Measurements from ENCODE around the gene SUSD5. TPM values are rescaled to one million over a fixed set of nuclear protein-coding genes. Genes with fewer than 3 reads are reported as not detected.
A peak's percentile ranks its signal among the peaks of the same experiment; 100 is the strongest.
"Not testable (repeated sequence)": the region's sequence is repeated elsewhere in the genome, so short reads cannot be mapped to it uniquely, and the experiment has no call there.

Gene SUSD5
- total RNA-seq, 1 donor from 2014 or later = 1.9 TPM

DNA sequence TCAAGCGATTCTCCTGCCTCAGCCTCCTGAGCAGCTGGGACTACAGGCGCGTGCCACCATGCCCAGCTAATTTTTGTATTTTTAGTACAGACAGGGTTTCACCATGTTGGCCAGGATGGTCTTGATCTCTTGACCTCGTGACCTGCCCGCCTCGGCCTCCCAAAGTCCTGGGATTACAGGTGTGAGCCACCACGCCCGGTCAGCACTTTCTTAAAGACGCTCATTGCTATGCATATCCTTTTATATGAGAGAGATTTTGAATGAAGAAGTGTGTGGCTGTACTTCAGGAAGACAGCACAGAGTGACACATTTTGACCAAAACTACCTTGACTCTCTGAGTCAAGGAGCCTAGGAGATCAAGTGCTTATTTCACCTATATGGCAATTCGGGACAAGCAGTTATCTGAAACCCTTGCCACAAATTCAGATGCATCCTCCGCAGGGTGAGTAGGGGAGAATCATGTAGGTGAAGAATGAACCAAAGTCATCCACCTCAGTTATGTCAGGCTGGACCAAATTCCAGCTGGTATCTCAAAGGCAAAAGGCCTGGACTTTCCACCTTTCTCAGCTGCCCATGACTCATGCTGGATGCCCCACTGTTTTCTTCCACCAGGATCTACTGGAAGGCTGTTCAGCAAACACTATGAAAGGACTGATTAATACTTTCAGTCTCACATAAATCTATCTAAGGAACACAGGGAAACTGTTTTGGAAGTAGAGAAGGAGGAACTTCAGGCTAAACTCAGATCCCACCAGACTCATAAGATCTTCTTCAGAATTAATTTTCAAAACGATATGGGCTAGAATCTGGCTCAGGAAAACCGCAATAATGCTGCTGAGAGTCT, 31.9 kb downstream of the SUSD5 start:
- no peak for ATAC-seq

DNA sequence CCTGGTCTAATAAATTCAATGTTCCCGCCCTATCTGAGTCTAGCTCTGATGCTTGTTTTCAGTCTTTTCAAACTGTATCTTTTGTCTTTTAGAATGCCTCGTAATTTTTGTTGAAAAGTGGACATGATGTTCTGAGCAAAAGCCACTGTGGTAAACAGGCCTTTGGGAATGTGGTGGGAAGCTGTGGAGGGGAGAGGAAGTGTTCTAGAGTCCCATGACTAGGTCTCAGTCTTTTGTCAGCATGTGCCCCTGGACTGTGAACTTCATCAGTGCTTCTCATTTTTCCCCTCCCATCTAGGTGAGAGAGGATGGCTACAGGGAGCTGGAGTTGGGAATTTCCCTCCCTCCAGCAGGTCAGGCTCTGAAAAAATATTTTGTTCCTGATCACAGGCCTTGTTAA, 33.7 kb downstream of the SUSD5 start:
- no peak for ATAC-seq
- H3K4me3 ChIP-seq = no peak overlapping the region
- TF ChIP-seq, protein P1, sequence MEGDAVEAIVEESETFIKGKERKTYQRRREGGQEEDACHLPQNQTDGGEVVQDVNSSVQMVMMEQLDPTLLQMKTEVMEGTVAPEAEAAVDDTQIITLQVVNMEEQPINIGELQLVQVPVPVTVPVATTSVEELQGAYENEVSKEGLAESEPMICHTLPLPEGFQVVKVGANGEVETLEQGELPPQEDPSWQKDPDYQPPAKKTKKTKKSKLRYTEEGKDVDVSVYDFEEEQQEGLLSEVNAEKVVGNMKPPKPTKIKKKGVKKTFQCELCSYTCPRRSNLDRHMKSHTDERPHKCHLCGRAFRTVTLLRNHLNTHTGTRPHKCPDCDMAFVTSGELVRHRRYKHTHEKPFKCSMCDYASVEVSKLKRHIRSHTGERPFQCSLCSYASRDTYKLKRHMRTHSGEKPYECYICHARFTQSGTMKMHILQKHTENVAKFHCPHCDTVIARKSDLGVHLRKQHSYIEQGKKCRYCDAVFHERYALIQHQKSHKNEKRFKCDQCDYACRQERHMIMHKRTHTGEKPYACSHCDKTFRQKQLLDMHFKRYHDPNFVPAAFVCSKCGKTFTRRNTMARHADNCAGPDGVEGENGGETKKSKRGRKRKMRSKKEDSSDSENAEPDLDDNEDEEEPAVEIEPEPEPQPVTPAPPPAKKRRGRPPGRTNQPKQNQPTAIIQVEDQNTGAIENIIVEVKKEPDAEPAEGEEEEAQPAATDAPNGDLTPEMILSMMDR (IDR thresholded peaks at IDR 0.05) = no peak

More for the DNA sequence above, 31.9 kb downstream of the SUSD5 start:
- intact Hi-C loops (cut with DNase I) = no loop called here
- Histone ChIP-seq H3K27ac (no peak overlapping the region), H3K27me3 (ENCODE audit: low read depth) (no peaks in the 10 kb centered on the region), H3K4me1 (no peaks in the 10 kb centered on the region), H3K4me3 (no peak overlapping the region), H3K36me3 (no peaks in the 10 kb centered on the region), H3K9me3 (no peaks in the 10 kb centered on the region)
- DNase-seq = no peak
- TF ChIP-seq, protein P1 (IDR thresholded peaks at IDR 0.05) = no peak

DNA sequence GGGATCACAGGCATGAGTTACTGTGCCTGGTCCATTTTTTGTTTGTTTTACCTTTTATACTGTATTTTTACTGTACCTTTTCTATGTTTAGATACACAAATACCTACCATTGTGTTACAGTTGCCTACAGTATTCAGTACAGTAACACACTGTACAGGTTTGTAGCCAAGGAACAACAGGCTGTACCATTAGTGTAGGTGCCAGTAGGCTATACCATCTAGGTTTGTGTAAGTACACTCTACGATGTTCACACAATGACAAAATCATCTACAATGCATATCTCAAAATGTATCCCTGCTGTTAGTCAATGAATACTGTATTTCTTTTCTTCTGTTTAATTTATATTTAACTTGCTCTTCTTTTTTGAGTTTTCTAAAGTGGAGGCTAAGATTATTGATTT, 37.0 kb downstream of the SUSD5 start:
- H3K4me3 ChIP-seq; H3K4me1 ChIP-seq; ATAC-seq; H3K9me3 ChIP-seq; intact Hi-C loops (cut with DNase I); H3K27me3 ChIP-seq (ENCODE audit: low read depth); H3K27ac ChIP-seq; H3K36me3 ChIP-seq; DNase-seq: not testable (repeated sequence)

More for the DNA sequence above, 33.7 kb downstream of the SUSD5 start:
- no peaks in the 10 kb centered on the region for H3K4me1 ChIP-seq
- H3K27ac ChIP-seq = no peak overlapping the region
- intact Hi-C loops (cut with DNase I) = no loop called here
- no peaks in the 10 kb centered on the region for H3K36me3 ChIP-seq
- DNase-seq = no peak
- H3K9me3 ChIP-seq = no peaks in the 10 kb centered on the region
- no peaks in the 10 kb centered on the region for H3K27me3 ChIP-seq (ENCODE audit: low read depth)

DNA sequence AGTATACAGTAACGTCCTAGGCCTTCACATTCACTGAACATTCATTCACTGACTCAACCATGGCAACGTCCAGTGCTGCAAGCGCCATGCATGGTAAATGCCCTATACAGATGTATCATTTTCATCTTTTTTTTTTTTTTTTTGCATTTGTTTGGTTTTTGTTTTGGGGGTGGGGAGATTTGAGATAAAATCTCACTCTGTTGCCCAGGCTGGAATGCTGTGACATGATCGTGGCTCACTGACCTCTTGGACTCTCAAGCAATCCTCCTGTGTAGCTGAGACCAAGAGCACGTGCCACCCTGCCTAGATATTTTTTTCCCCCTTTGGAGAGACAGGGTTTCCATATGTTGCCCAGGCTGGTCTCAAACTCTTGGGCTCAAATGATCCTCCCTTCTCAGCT, 37.4 kb downstream of the SUSD5 start:
- TF ChIP-seq, protein P1 (IDR thresholded peaks at IDR 0.05) = no peak
- no peak overlapping the region for H3K27ac ChIP-seq
- H3K27me3 ChIP-seq (ENCODE audit: low read depth) = no peaks in the 10 kb centered on the region
- no peak for DNase-seq
- no peaks in the 10 kb centered on the region for H3K36me3 ChIP-seq
- no peaks in the 10 kb centered on the region for H3K4me1 ChIP-seq
- H3K9me3 ChIP-seq = no peaks in the 10 kb centered on the region
- no peak overlapping the region for H3K4me3 ChIP-seq
- intact Hi-C loops (cut with DNase I) = no loop called here
- no peak for ATAC-seq

DNA sequence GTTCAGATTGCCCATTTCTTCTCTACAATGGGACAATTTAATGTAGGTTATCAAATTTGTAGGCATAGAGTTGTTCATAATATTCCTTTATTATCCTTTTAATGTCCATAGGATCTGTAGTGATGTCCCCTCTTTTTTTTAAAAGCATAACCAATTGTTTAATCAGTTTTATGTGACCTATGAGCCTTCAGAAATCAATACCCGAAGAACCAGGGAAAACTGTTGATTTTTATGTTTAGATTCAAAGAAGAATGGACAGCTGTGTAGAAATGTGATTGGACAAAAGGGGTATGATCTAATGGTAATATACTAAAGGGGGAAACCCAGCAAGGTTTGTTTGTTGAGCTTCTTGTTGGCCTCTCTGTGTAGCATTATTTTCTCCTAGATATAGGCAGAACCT, 39.5 kb downstream of the SUSD5 start:
- Histone ChIP-seq H3K27me3 (ENCODE audit: low read depth) (no peaks in the 10 kb centered on the region), H3K4me1 (no peaks in the 10 kb centered on the region), H3K9me3 (no peaks in the 10 kb centered on the region), H3K36me3 (no peaks in the 10 kb centered on the region), H3K4me3 (no peak overlapping the region), H3K27ac (no peak overlapping the region)
- DNase-seq (no peak), ATAC-seq (no peak)
- intact Hi-C loops (cut with DNase I) = no loop called here
- TF ChIP-seq, protein P1 (IDR thresholded peaks at IDR 0.05) = no peak

DNA sequence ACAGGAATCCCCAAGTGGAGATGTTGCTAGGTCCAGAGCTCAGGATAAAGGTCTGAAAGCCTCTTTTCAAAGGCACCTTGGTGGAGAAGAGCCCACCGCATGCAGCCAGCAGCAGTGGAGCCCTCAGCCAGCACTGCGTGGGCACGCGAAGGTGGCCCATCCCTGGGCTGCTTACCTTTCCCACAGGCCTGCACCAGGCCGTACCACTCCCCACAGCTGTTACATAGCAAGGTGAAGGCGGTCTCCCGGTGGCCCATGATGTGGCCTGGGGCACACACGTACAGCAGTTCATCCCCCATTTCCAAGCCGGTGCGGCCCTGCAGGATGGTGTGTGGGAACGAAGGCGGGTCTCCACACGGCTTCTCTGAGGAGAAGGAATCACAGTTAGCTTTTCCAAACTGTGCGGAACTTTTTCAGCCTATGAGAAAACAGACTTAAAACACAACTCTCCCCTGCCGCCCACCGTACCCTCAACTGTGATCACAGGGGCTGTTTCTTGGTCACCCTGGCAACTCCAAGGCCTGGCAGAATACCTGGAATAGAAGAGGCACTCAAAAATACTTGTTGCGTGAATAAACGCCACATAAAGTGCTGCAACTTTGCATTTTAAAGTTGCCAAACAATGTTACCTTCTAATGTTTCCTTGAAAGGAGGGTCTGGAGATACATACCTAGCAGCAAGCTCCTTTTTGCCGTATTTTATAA, 43.7 kb downstream of the SUSD5 start:
- no peak overlapping the region for H3K4me3 ChIP-seq
- ATAC-seq (peak; percentile 55 to 56), DNase-seq (no peak)
- TF ChIP-seq, protein P1 (IDR thresholded peaks at IDR 0.05) = no peak
- intact Hi-C loops (cut with DNase I) = no loop called here
- no peaks in the 10 kb centered on the region for H3K36me3 ChIP-seq
- H3K27ac ChIP-seq = no peak overlapping the region
- no peaks in the 10 kb centered on the region for H3K4me1 ChIP-seq
- no peaks in the 10 kb centered on the region for H3K27me3 ChIP-seq (ENCODE audit: low read depth)
- no peaks in the 10 kb centered on the region for H3K9me3 ChIP-seq

Measured in lower lobe of right lung (tissue), 2 donors.